ENCODE measurements around the gene RYR2. TPM values are rescaled to one million over a fixed set of nuclear protein-coding genes. Genes with fewer than 3 reads are reported as not detected.

The RYR2 gene
- total RNA-seq, 1 donor from 2014 or later: 0.19 TPM

DNA sequence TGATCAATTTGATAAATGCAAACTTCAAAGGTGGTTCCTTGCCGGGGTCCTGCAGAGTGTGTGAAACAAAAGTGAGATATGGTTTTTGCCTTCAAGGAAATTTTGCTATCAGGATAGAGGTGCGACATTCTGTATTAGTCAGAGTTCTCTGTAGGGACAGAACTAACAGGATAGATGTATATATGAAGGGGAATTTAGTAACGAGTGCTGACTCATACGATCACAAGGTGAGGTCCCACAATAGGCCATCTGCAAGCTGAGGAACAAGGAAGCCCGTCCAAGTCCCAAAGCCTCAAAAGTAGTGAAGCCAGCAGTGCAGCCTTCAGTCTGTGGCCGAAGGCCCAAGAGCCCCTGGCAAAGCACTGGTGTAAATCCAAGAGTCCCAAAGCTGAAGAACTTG, 157.0 kb downstream of the RYR2 start:
- Mint-ChIP-seq H3K36me3 (ENCODE audit: insufficient read depth) (no peaks in the 10 kb centered on the region), H3K4me3 (ENCODE audit: low read depth) (no peak overlapping the region), H3K4me1 (ENCODE audit: low read depth) (no peaks in the 10 kb centered on the region), H3K27me3 (no peaks in the 10 kb centered on the region), H3K27ac (no peak overlapping the region), H3K9me3 (ENCODE audit: low read depth) (no peaks in the 10 kb centered on the region)
- TF ChIP-seq, protein P1, sequence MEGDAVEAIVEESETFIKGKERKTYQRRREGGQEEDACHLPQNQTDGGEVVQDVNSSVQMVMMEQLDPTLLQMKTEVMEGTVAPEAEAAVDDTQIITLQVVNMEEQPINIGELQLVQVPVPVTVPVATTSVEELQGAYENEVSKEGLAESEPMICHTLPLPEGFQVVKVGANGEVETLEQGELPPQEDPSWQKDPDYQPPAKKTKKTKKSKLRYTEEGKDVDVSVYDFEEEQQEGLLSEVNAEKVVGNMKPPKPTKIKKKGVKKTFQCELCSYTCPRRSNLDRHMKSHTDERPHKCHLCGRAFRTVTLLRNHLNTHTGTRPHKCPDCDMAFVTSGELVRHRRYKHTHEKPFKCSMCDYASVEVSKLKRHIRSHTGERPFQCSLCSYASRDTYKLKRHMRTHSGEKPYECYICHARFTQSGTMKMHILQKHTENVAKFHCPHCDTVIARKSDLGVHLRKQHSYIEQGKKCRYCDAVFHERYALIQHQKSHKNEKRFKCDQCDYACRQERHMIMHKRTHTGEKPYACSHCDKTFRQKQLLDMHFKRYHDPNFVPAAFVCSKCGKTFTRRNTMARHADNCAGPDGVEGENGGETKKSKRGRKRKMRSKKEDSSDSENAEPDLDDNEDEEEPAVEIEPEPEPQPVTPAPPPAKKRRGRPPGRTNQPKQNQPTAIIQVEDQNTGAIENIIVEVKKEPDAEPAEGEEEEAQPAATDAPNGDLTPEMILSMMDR (IDR thresholded peaks at IDR 0.05; ENCODE audit: unreplicated experiment): no peak
- DNase-seq (ENCODE audit: low spot score, unreplicated experiment): no peak

DNA sequence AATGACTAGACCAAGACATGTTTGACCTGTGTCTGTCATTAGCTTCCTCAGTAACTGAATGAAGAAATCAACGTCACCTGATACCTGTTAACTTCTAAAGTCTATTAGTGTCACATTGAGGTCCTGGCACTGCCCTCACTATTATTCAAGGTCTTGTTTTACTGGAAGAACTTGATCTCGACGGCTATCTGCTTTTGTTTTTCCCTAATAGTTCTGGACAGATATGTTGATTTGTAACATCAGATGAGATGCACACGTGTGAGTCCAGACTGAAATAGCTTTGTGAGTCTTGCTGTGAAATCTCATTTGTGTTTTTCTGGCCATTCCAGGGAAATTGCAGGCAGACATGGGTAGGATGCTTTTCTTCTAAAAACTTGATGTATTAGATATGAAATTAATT, 159.2 kb downstream of the RYR2 start:
- DNase-seq (ENCODE audit: low spot score, unreplicated experiment): no peak
- Mint-ChIP-seq H3K4me3 (ENCODE audit: low read depth) (no peak overlapping the region), H3K9me3 (ENCODE audit: low read depth) (no peaks in the 10 kb centered on the region), H3K4me1 (ENCODE audit: low read depth) (no peaks in the 10 kb centered on the region), H3K27me3 (no peaks in the 10 kb centered on the region), H3K36me3 (ENCODE audit: insufficient read depth) (no peaks in the 10 kb centered on the region), H3K27ac (no peak overlapping the region)
- TF ChIP-seq, protein P1 (IDR thresholded peaks at IDR 0.05; ENCODE audit: unreplicated experiment): no peak

DNA sequence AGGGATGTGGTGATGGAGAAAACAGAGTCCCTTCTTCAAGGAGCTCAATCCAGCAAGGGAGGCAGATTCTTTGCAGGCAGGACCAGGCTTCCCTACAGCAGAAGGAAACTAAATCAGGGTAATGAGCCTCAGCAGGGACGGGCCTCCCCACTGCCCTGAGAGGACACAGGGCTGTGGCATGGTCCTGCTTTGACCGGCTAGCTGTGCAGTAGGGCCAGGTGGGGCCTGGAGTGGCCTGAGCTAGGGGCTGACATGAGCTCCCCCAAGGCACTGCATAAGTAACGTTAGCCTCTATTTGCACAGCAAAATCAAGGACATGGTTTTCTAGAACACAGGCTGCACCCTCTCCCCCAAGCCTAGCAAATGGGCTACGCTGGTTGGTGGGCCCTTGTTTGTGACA, 162.9 kb downstream of the RYR2 start:
- no peaks in the 10 kb centered on the region for H3K27me3 Mint-ChIP-seq
- no peak overlapping the region for H3K4me3 Mint-ChIP-seq (ENCODE audit: low read depth)
- no peaks in the 10 kb centered on the region for H3K4me1 Mint-ChIP-seq (ENCODE audit: low read depth)
- TF ChIP-seq, protein P1 (IDR thresholded peaks at IDR 0.05; ENCODE audit: unreplicated experiment): no peak
- DNase-seq (ENCODE audit: low spot score, unreplicated experiment): no peak
- H3K27ac Mint-ChIP-seq: no peak overlapping the region
- H3K36me3 Mint-ChIP-seq (ENCODE audit: insufficient read depth): no peaks in the 10 kb centered on the region
- H3K9me3 Mint-ChIP-seq (ENCODE audit: low read depth): no peaks in the 10 kb centered on the region

DNA sequence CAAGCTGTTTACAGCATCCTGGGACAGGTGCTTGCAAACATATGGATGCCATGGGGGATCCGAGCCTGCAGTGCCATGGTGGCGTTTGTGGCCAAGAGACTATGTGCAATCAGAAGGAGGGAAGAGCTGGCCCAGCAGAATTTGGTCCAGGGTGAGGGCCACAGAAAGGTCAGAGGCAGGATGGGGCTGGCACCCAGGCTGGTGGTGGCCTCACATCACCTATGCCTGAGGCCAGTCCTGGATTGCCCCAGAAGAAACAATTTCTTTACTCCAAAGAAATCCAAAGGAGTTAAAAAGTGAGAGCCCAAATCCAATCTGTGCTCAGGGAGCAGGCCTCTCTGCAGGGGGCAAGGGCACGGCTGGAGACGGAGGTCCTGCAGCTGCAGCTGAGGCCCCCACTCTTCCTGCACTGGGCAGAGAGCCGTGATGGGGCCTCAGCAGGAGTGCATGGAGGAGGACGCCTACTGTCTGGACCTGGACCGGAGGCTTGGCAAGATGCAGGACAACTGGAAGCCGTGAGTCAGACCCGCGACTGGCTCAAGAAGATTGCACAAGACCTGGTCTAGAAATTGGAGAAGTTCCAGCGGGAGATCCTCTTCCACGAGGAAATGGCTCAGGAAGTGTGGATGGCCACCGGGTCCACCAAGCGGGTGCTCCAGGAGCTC, 163.5 kb downstream of the RYR2 start:
- no peaks in the 10 kb centered on the region for H3K4me1 Mint-ChIP-seq (ENCODE audit: low read depth)
- H3K4me3 Mint-ChIP-seq (ENCODE audit: low read depth): no peak overlapping the region
- H3K27me3 Mint-ChIP-seq: no peaks in the 10 kb centered on the region
- no peak for DNase-seq (ENCODE audit: low spot score, unreplicated experiment)
- no peaks in the 10 kb centered on the region for H3K36me3 Mint-ChIP-seq (ENCODE audit: insufficient read depth)
- H3K9me3 Mint-ChIP-seq (ENCODE audit: low read depth): no peaks in the 10 kb centered on the region
- no peak overlapping the region for H3K27ac Mint-ChIP-seq
- TF ChIP-seq, protein P1 (IDR thresholded peaks at IDR 0.05; ENCODE audit: unreplicated experiment): no peak

DNA sequence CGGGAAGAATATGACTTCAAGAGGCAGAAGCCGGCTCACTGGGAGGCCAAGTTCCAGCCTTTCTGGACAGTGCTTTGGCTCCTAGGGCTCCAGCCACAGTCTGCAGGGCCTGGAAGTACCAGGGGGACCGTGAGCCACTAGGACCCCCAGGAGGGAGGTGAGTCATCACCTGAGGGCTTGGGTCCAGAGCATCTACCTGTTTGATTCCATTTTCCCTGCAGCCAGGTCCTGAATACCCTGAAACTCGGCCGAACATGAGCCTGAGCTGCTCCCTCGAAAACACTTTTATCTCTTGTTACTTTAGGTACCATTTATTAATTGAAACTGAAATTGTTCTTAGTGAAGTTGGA, 164.1 kb downstream of the RYR2 start:
- DNase-seq (ENCODE audit: low spot score, unreplicated experiment): no peak
- H3K27me3 Mint-ChIP-seq: no peaks in the 10 kb centered on the region
- no peaks in the 10 kb centered on the region for H3K9me3 Mint-ChIP-seq (ENCODE audit: low read depth)
- TF ChIP-seq, protein P1 (IDR thresholded peaks at IDR 0.05; ENCODE audit: unreplicated experiment): no peak
- no peak overlapping the region for H3K27ac Mint-ChIP-seq
- no peak overlapping the region for H3K4me3 Mint-ChIP-seq (ENCODE audit: low read depth)
- H3K4me1 Mint-ChIP-seq (ENCODE audit: low read depth): no peaks in the 10 kb centered on the region
- H3K36me3 Mint-ChIP-seq (ENCODE audit: insufficient read depth): no peaks in the 10 kb centered on the region

All from progenitor cell of endocrine pancreas (in vitro differentiated cells).